GM12891 (cell line): ENCODE results near the gene ARHGEF4.

Source experiments
- DNase-seq: peaks from one replicate; pipeline ENCODE4 v3.0.0; 2011; ENCODE audit warnings: low spot score; ENCODE audit not compliant: insufficient read length
- FAIRE-seq: peaks from 2 replicates; lab custom pipeline; 2011; peaks lifted over from hg19 to GRCh38; lab: Jason Lieb, UNC
- PAX5 ChIP-seq: IDR thresholded peaks from 2 replicates; pipeline ENCODE4 v1.6.1; 2011; ENCODE audit warnings: low read length, moderate library complexity, mild to moderate bottlenecking; ENCODE audit not compliant: insufficient read depth, severe bottlenecking
- POLR2A ChIP-seq: IDR thresholded peaks from 2 replicates; pipeline ENCODE4 v1.6.1; 2011; ENCODE audit warnings: low read depth, low read length, control low read depth
- POLR2AphosphoS5 ChIP-seq: IDR thresholded peaks from 2 replicates; pipeline ENCODE4 v1.6.1; 2011; ENCODE audit warnings: low read depth, low read length, control low read depth
- POU2F2 ChIP-seq: IDR thresholded peaks from 2 replicates; pipeline ENCODE4 v1.6.1; 2011; ENCODE audit warnings: low read depth, mild to moderate bottlenecking, control low read depth, low read length, moderate library complexity
- SPI1 ChIP-seq: IDR thresholded peaks from 2 replicates; pipeline ENCODE4 v1.6.1; 2011; ENCODE audit warnings: low read depth, low read length, control low read depth
- TAF1 ChIP-seq: IDR thresholded peaks from 2 replicates; pipeline ENCODE4 v1.6.1; 2011; ENCODE audit warnings: low read depth, low read length, control low read depth

ARHGEF4 gene

GRCh38 chr2:131038258-131039100 is 201.8 kb downstream of the ARHGEF4 start:
- DNase-seq: no peak
- no peak for FAIRE-seq
- TF ChIP-seq POLR2AphosphoS5 (no peak), POU2F2 (no peak), SPI1 (no peak), POLR2A (no peak)

GRCh38 chr2:131039101-131039440 is 202.4 kb downstream of the ARHGEF4 start:
- TF ChIP-seq POLR2A: no peak
- FAIRE-seq: no peak
- DNase-seq: no peak

- no peak for FAIRE-seq
- no peak for TF ChIP-seq POLR2AphosphoS5
- TF ChIP-seq POLR2A: no peak
- TF ChIP-seq POU2F2: no peak
- no peak for TF ChIP-seq TAF1
- no peak for TF ChIP-seq PAX5
- no peak for TF ChIP-seq SPI1
- no peak for DNase-seq
Measured at GRCh38 chr2:131039535-131039907, 202.8 kb downstream of the ARHGEF4 start.

- FAIRE-seq (no peak), DNase-seq (no peak)
- no peak for TF ChIP-seq SPI1
- no peak for TF ChIP-seq POLR2A
- TF ChIP-seq PAX5: no peak
- TF ChIP-seq POLR2AphosphoS5: no peak
- no peak for TF ChIP-seq TAF1
Measured at GRCh38 chr2:131039908-131040660, 203.4 kb downstream of the ARHGEF4 start.

- TF ChIP-seq TAF1 (no peak), PAX5 (no peak), POLR2AphosphoS5 (no peak), POLR2A (no peak), SPI1 (no peak), POU2F2 (no peak)
- DNase-seq: no peak
- FAIRE-seq: no peak
Measured at GRCh38 chr2:131040661-131041401, 204.1 kb downstream of the ARHGEF4 start.

GRCh38 chr2:131041402-131042147 is 204.9 kb downstream of the ARHGEF4 start:
- DNase-seq (no peak), FAIRE-seq (no peak)
- TF ChIP-seq PAX5 (no peak), SPI1 (no peak), POLR2AphosphoS5 (no peak), POU2F2 (no peak), POLR2A (no peak), TAF1 (no peak)

GRCh38 chr2:131042148-131042775 is 205.5 kb downstream of the ARHGEF4 start:
- FAIRE-seq (no peak), DNase-seq (no peak)
- TF ChIP-seq POLR2AphosphoS5: no peak
- no peak for TF ChIP-seq SPI1
- no peak for TF ChIP-seq PAX5
- TF ChIP-seq TAF1: no peak
- TF ChIP-seq POLR2A: no peak
- no peak for TF ChIP-seq POU2F2

- FAIRE-seq (no peak), DNase-seq (no peak)
- TF ChIP-seq TAF1 (no peak), SPI1 (no peak), POLR2AphosphoS5 (no peak), POU2F2 (no peak), POLR2A (no peak), PAX5 (no peak)
Measured at GRCh38 chr2:131043199-131044074, 206.7 kb downstream of the ARHGEF4 start.
